Measurements from ENCODE around the gene SGIP1. TPM values are rescaled to one million over a fixed set of nuclear protein-coding genes. Genes with fewer than 3 reads are reported as not detected.

Gene SGIP1
- polyA plus RNA-seq, 1 experiment = 110 TPM

DNA sequence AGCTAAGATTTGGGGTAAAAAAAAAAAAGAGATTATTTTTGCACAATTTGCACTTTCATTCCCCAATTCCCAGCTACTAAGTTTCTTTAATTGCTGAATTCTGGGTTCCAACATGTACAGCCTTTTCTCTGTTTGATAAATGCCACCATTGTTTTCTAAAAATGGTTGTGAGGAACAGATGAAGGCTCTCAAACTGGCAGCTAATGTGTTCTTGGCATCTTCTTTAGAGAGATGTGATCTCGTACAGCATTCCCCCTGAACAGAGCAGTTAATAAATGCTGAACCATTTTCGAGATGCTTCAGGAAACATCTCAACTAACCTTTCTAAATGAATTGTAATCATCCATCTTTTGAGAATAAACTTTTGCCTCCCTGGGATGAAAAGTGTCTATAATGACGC, 110.4 kb downstream of the SGIP1 start:
- Histone ChIP-seq H3K9me3 (ENCODE audit: control insufficient read depth, insufficient read depth, low read length) (no peaks in the 10 kb centered on the region), H3K4me3 (ENCODE audit: low read depth, low read length) (no peak overlapping the region), H3K27me3 (ENCODE audit: control insufficient read depth, insufficient read depth, low read length) (no peaks in the 10 kb centered on the region), H3K27ac (ENCODE audit: low read depth, low read length) (no peak overlapping the region)
- DNase-seq (ENCODE audit: low read depth, low spot score) = no peak
- ChIA-PET CTCF (no interaction called here), POLR2A (no interaction called here)
- TF ChIP-seq, protein P1, sequence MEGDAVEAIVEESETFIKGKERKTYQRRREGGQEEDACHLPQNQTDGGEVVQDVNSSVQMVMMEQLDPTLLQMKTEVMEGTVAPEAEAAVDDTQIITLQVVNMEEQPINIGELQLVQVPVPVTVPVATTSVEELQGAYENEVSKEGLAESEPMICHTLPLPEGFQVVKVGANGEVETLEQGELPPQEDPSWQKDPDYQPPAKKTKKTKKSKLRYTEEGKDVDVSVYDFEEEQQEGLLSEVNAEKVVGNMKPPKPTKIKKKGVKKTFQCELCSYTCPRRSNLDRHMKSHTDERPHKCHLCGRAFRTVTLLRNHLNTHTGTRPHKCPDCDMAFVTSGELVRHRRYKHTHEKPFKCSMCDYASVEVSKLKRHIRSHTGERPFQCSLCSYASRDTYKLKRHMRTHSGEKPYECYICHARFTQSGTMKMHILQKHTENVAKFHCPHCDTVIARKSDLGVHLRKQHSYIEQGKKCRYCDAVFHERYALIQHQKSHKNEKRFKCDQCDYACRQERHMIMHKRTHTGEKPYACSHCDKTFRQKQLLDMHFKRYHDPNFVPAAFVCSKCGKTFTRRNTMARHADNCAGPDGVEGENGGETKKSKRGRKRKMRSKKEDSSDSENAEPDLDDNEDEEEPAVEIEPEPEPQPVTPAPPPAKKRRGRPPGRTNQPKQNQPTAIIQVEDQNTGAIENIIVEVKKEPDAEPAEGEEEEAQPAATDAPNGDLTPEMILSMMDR (IDR thresholded peaks at IDR 0.05; ENCODE audit: low read depth, low read length) = no peak

DNA sequence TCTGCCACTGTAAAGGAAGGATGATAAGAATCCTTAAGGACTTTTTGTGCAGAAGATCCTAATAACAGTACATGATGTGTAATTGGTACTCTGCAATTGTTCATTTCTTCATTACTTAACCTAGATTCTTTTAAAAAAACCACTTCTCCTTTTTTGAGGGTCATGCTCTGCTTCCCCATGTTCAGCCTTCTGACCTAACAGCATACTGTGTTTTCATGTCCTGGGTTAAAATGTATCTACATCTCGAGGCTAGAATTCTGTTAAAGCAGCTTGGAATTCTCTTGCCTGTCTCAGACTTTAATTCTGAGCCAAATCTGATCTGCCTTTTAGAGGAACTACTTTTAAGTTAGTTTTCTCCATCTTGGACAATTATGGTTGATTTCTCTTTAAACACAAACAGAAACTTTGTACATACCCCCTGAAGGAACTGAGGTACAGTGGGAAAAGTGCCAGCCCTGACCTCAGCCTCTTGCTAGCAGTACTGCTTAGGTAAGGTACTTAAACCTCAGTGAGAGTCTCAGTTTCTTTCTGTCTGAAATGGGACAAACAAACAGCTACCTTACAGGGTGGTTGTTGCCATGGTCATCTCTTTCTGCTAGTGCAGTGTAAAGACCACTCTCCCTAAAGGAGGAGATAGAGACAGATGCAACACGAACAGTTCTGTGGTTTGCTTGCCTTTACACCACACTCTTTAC, 115.1 kb downstream of the SGIP1 start:
- ChIA-PET CTCF (no interaction called here), POLR2A (no interaction called here)
- TF ChIP-seq, protein P1 (IDR thresholded peaks at IDR 0.05; ENCODE audit: low read depth, low read length) = no peak
- Histone ChIP-seq H3K4me3 (ENCODE audit: low read depth, low read length) (no peak overlapping the region), H3K27ac (ENCODE audit: low read depth, low read length) (no peak overlapping the region), H3K9me3 (ENCODE audit: control insufficient read depth, insufficient read depth, low read length) (no peaks in the 10 kb centered on the region), H3K27me3 (ENCODE audit: control insufficient read depth, insufficient read depth, low read length) (no peaks in the 10 kb centered on the region)
- DNase-seq (ENCODE audit: low read depth, low spot score) = no peak

- H3K27ac ChIP-seq (ENCODE audit: low read depth, low read length) = no peak overlapping the region
- ChIA-PET POLR2A (no interaction called here), CTCF (no interaction called here)
- DNase-seq (ENCODE audit: low read depth, low spot score) = no peak
- H3K27me3 ChIP-seq (ENCODE audit: control insufficient read depth, insufficient read depth, low read length) = no peaks in the 10 kb centered on the region
- TF ChIP-seq, protein P1 (IDR thresholded peaks at IDR 0.05; ENCODE audit: low read depth, low read length) = no peak
- H3K9me3 ChIP-seq (ENCODE audit: control insufficient read depth, insufficient read depth, low read length) = no peaks in the 10 kb centered on the region
- no peak overlapping the region for H3K4me3 ChIP-seq (ENCODE audit: low read depth, low read length)
Measured at GRCh38 chr1:66652556-66652955, 118.6 kb downstream of the SGIP1 start.

GRCh38 chr1:66654643-66655042, 120.7 kb downstream of the SGIP1 start:
- H3K27ac ChIP-seq (ENCODE audit: low read depth, low read length) = no peak overlapping the region
- POLR2A ChIA-PET = no interaction called here
- H3K9me3 ChIP-seq (ENCODE audit: control insufficient read depth, insufficient read depth, low read length) = no peaks in the 10 kb centered on the region
- no peaks in the 10 kb centered on the region for H3K27me3 ChIP-seq (ENCODE audit: control insufficient read depth, insufficient read depth, low read length)
- DNase-seq (ENCODE audit: low read depth, low spot score) = no peak
- no peak overlapping the region for H3K4me3 ChIP-seq (ENCODE audit: low read depth, low read length)
- TF ChIP-seq, protein P1 (IDR thresholded peaks at IDR 0.05; ENCODE audit: low read depth, low read length) = no peak
- CTCF ChIA-PET = no interaction called here

- no peaks in the 10 kb centered on the region for H3K27me3 ChIP-seq (ENCODE audit: control insufficient read depth, insufficient read depth, low read length)
- H3K9me3 ChIP-seq (ENCODE audit: control insufficient read depth, insufficient read depth, low read length) = no peaks in the 10 kb centered on the region
- no peak overlapping the region for H3K4me3 ChIP-seq (ENCODE audit: low read depth, low read length)
- ChIA-PET POLR2A (no interaction called here), CTCF (no interaction called here)
- DNase-seq (ENCODE audit: low read depth, low spot score) = no peak
- TF ChIP-seq, protein P1 (IDR thresholded peaks at IDR 0.05; ENCODE audit: low read depth, low read length) = no peak
- H3K27ac ChIP-seq (ENCODE audit: low read depth, low read length) = no peak overlapping the region
Measured at GRCh38 chr1:66671455-66671854, 137.5 kb downstream of the SGIP1 start.

Data from AG04450 (cell line).